Caco-2 (cell line): Measurements from ENCODE around the gene TSHZ2. TPM values are rescaled to one million over a fixed set of nuclear protein-coding genes. Genes with fewer than 3 reads are reported as not detected.

ENCODE experiments used
- BruUV-seq: library from RNA; stranded (reverse); fragments of 400-500 nt; replicated peaks from 2 replicates; lab custom pipeline; 2021; lab: Mats Ljungman, UMichigan
- CTCF ChIA-PET: fragments of 300-600 bp; sonication (Branson Sonifier 250); formaldehyde crosslinking; loops from one replicate; lab custom pipeline; 2022; ENCODE audit warnings: antibody characterized with exemption; lab: Charles Lee
- POLR2A ChIA-PET: fragments of 300-600 bp; sonication (Branson Sonifier 250); formaldehyde crosslinking; loops from one replicate; lab custom pipeline; 2022; ENCODE audit warnings: antibody characterized with exemption; lab: Charles Lee
- DNase-seq, 2 experiments: peaks; one replicate each; pipeline versions ENCODE4 v3.0.0 to v3.0.0-alpha.2; 2020 to 2022
- H3K27me3 ChIP-seq: replicated peaks from 2 replicates; pipeline ENCODE4 v1.6.0; 2011; ENCODE audit warnings: low read length; ENCODE audit not compliant: control insufficient read depth, insufficient read depth
- H3K36me3 ChIP-seq: 2 replicates; pipeline ENCODE4 v1.5.1; 2011; ENCODE audit warnings: low read length; ENCODE audit not compliant: control insufficient read depth, insufficient read depth
- H3K4me1 ChIP-seq: fragments of 250-450 bp; sonication (Bioruptor Pico); 2 replicates; pipeline ENCODE4 v1.5.1; 2020; ENCODE audit warnings: mild to moderate bottlenecking
- H3K4me3 ChIP-seq: 2 replicates; pipeline ENCODE4 v1.5.1; 2011; ENCODE audit warnings: low read depth, mild to moderate bottlenecking, control low read depth, low read length
- H3K9me3 ChIP-seq: fragments of 250-450 bp; sonication (Bioruptor Pico); 2 replicates; pipeline ENCODE4 v1.5.1; 2020; ENCODE audit warnings: mild to moderate bottlenecking, moderate library complexity
- H3K27ac Mint-ChIP-seq: one replicate; pipeline ENCODE4 v1.8.0; 2022; ENCODE audit warnings: mixed read lengths; ENCODE audit not compliant: unreplicated experiment
- H3K27me3 Mint-ChIP-seq: one replicate; pipeline ENCODE4 v1.8.0; 2022; ENCODE audit warnings: mixed read lengths; ENCODE audit not compliant: insufficient read depth, unreplicated experiment
- H3K36me3 Mint-ChIP-seq: one replicate; pipeline ENCODE4 v1.8.0; 2022; ENCODE audit warnings: mild to moderate bottlenecking, mixed read lengths; ENCODE audit not compliant: insufficient read depth, unreplicated experiment
- H3K4me1 Mint-ChIP-seq: one replicate; pipeline ENCODE4 v1.8.0; 2022; ENCODE audit warnings: low read depth, mixed read lengths; ENCODE audit not compliant: unreplicated experiment
- H3K4me3 Mint-ChIP-seq: one replicate; pipeline ENCODE4 v1.8.0; 2022; ENCODE audit warnings: mild to moderate bottlenecking, moderate library complexity, mixed read lengths; ENCODE audit not compliant: unreplicated experiment
- H3K9me3 Mint-ChIP-seq: one replicate; pipeline ENCODE4 v1.8.0; 2022; ENCODE audit warnings: mixed read lengths; ENCODE audit not compliant: unreplicated experiment
- CTCF ChIP-seq, 2 experiments: fragments of 200-600 bp in 1 of 2; IDR thresholded peaks; 1 replicate in 1 of 2; 2 replicates in 1 of 2; pipeline versions ENCODE4 v1.5.1 to v1.8.0; 2011 to 2022; ENCODE audit warnings: antibody characterized with exemption in 1 of 2, control low read depth in 1 of 2, inconsistent platforms in 1 of 2, low read depth in 1 of 2, low read length in 1 of 2, mild to moderate bottlenecking in 1 of 2, moderate library complexity in 1 of 2; ENCODE audit not compliant: insufficient read depth in 1 of 2, severe bottlenecking in 1 of 2, unreplicated experiment in 1 of 2
- intact Hi-C: fragments of 100-400 bp; cut with micrococcal nuclease; formaldehyde crosslinking; loops from one replicate; pipeline ENCODE4 v1.10.0; 2022; ENCODE audit not compliant: unreplicated experiment
- total RNA-seq: library from RNA; stranded (reverse); gene quantifications from 2 replicates; pipeline ENCODE4 v1.2.3, GENCODE V29; 2022

TSHZ2 gene
- total RNA-seq, 1 experiment from 2014 or later, result 0.07 TPM

DNA sequence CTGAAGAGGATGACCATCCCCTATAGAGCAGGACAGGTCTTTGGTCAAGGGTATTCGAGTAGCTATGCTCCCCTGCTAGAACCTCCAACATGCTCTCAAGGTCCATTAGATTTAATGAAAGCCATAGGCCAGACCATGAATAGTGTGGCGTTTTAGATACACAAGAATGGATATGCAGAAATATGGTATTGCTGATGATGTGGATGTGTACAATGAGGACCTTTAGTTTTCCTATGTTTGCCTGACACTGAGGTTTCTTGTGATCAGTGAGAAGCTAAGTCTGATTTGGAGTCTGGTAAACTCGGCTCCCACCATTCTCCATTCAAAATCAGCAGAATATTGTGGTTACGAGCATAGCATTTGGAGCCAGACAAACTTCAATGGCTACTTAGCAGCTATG lies 125.6 kb downstream of the TSHZ2 start:
- no peak overlapping the region for H3K4me3 ChIP-seq
- Mint-ChIP-seq H3K9me3 (no peaks in the 10 kb centered on the region), H3K27ac (no peak overlapping the region), H3K4me1 (no peaks in the 10 kb centered on the region), H3K27me3 (peaks cover 7% of the 10 kb centered on the region), H3K4me3 (no peak overlapping the region), H3K36me3 (no peaks in the 10 kb centered on the region)
- CTCF ChIA-PET, result no interaction called here
- DNase-seq, result no peak
- TF ChIP-seq CTCF (IDR thresholded peaks at IDR 0.05; ENCODE audit: insufficient read depth in 1 of 2, low read depth in 1 of 2, low read length in 1 of 2, severe bottlenecking in 1 of 2, unreplicated experiment in 1 of 2), result no peak
- H3K36me3 ChIP-seq, result no peaks in the 10 kb centered on the region
- H3K4me1 ChIP-seq, result no peaks in the 10 kb centered on the region
- POLR2A ChIA-PET, result no interaction called here
- H3K27me3 ChIP-seq, result no peaks in the 10 kb centered on the region
- BruUV-seq, result no TSS peak
- no peaks in the 10 kb centered on the region for H3K9me3 ChIP-seq
- intact Hi-C loops, result no loop called here

GRCh38 chr20:53098621-53099020 lies 126.5 kb downstream of the TSHZ2 start:
- POLR2A ChIA-PET, result no interaction called here

GRCh38 chr20:53099856-53100255 lies 127.7 kb downstream of the TSHZ2 start:
- Histone ChIP-seq H3K27me3 (no peaks in the 10 kb centered on the region), H3K4me1 (no peaks in the 10 kb centered on the region), H3K9me3 (no peaks in the 10 kb centered on the region), H3K4me3 (no peak overlapping the region), H3K36me3 (no peaks in the 10 kb centered on the region)
- Mint-ChIP-seq H3K9me3 (no peaks in the 10 kb centered on the region), H3K4me1 (no peaks in the 10 kb centered on the region), H3K4me3 (no peak overlapping the region), H3K36me3 (no peaks in the 10 kb centered on the region), H3K27me3 (peaks cover 7% of the 10 kb centered on the region), H3K27ac (no peak overlapping the region)
- ChIA-PET CTCF (no interaction called here), POLR2A (no interaction called here)
- no peak for DNase-seq
- no TSS peak for BruUV-seq
- intact Hi-C loops, result no loop called here
- TF ChIP-seq CTCF (IDR thresholded peaks at IDR 0.05; ENCODE audit: insufficient read depth in 1 of 2, low read depth in 1 of 2, low read length in 1 of 2, severe bottlenecking in 1 of 2, unreplicated experiment in 1 of 2), result no peak

More at GRCh38 chr20:53098621-53099020, 126.5 kb downstream of the TSHZ2 start:
- no peaks in the 10 kb centered on the region for H3K36me3 Mint-ChIP-seq
- CTCF ChIA-PET, result no interaction called here
- Histone ChIP-seq H3K36me3 (no peaks in the 10 kb centered on the region), H3K9me3 (no peaks in the 10 kb centered on the region), H3K4me3 (no peak overlapping the region), H3K27me3 (no peaks in the 10 kb centered on the region), H3K4me1 (no peaks in the 10 kb centered on the region)
- no peak for DNase-seq
- no TSS peak for BruUV-seq
- intact Hi-C loops, result no loop called here
- H3K27me3 Mint-ChIP-seq, result peaks cover 7% of the 10 kb centered on the region
- H3K9me3 Mint-ChIP-seq, result no peaks in the 10 kb centered on the region
- no peak for TF ChIP-seq CTCF (IDR thresholded peaks at IDR 0.05; ENCODE audit: insufficient read depth in 1 of 2, low read depth in 1 of 2, low read length in 1 of 2, severe bottlenecking in 1 of 2, unreplicated experiment in 1 of 2)
- no peak overlapping the region for H3K27ac Mint-ChIP-seq
- no peaks in the 10 kb centered on the region for H3K4me1 Mint-ChIP-seq
- H3K4me3 Mint-ChIP-seq, result no peak overlapping the region
